ENCODE results near the gene KLHL10.

The KLHL10 gene

GRCh38 chr17:41816637-41817320, 20.8 kb upstream of the KLHL10 start:
- peaks cover 28% of the 10 kb centered on the region for H3K4me1 ChIP-seq (ENCODE audit: control insufficient read depth, insufficient read depth, low read depth, low read length)
- no peak overlapping the region for H2BK5ac ChIP-seq (ENCODE audit: low read depth, low read length, poor library complexity, severe bottlenecking)
- H3K18ac ChIP-seq (ENCODE audit: low read depth in 1 of 2, low read length in 2 of 2): no peak overlapping the region
- no peak overlapping the region for H4K8ac ChIP-seq (ENCODE audit: low read length)
- no peak overlapping the region for H2BK12ac ChIP-seq (ENCODE audit: low read length in 2 of 2)
- peaks cover 39 to 49% of the 10 kb centered on the region in 2 experiments for H3K36me3 ChIP-seq (ENCODE audit: control insufficient read depth in 1 of 2, insufficient read depth in 2 of 2, low read depth in 1 of 2, low read length in 2 of 2)
- no peak overlapping the region for H3K9ac ChIP-seq (ENCODE audit: low read length)
- H2AK5ac ChIP-seq (ENCODE audit: low read length, severe bottlenecking): no peak overlapping the region
- H3K23ac ChIP-seq (ENCODE audit: low read length in 2 of 2): no peak overlapping the region
- no peak overlapping the region for H3K4me3 ChIP-seq (ENCODE audit: insufficient read depth in 1 of 2, low read depth in 1 of 2, low read length in 2 of 2)
- H2BK15ac ChIP-seq (ENCODE audit: low read depth, poor library complexity, severe bottlenecking): no peak overlapping the region
- H3K14ac ChIP-seq (ENCODE audit: low read length in 2 of 2): no peak overlapping the region
- WGBS: 97% methylated on average over 22 of the region's 23 CpGs
- no peak for DNase-seq
- H2AFZ ChIP-seq (ENCODE audit: low read depth, low read length): no peak overlapping the region
- H2BK120ac ChIP-seq (ENCODE audit: low read depth, low read length): no peak overlapping the region
- H3K4me2 ChIP-seq (ENCODE audit: low read length, poor library complexity, severe bottlenecking): no peak overlapping the region
- H3K9me3 ChIP-seq (ENCODE audit: control insufficient read depth, low read length): no peaks in the 10 kb centered on the region
- H3K27ac ChIP-seq (ENCODE audit: low read length, poor library complexity, severe bottlenecking): no peak overlapping the region
- H3K27me3 ChIP-seq (ENCODE audit: control insufficient read depth in 1 of 2, insufficient read depth in 1 of 2, low read length in 2 of 2): no peaks in the 10 kb centered on the region
- no peak overlapping the region for H4K91ac ChIP-seq (ENCODE audit: low read length)
- H3K79me1 ChIP-seq (replicated peaks; ENCODE audit: low read length, poor library complexity, severe bottlenecking): peaks cover 28% of the 10 kb centered on the region
- no peak overlapping the region for H3K4ac ChIP-seq (ENCODE audit: low read depth in 1 of 2, low read length in 2 of 2)

GRCh38 chr17:41818024-41818423, 19.6 kb upstream of the KLHL10 start:
- Histone ChIP-seq H3K27ac (ENCODE audit: low read length, poor library complexity, severe bottlenecking) (no peak overlapping the region), H2BK120ac (ENCODE audit: low read depth, low read length) (no peak overlapping the region), H3K9ac (ENCODE audit: low read length) (no peak overlapping the region), H4K91ac (ENCODE audit: low read length) (no peak overlapping the region), H3K9me3 (ENCODE audit: control insufficient read depth, low read length) (no peaks in the 10 kb centered on the region), H3K14ac (ENCODE audit: low read length in 2 of 2) (no peak overlapping the region), H2BK5ac (ENCODE audit: low read depth, low read length, poor library complexity, severe bottlenecking) (no peak overlapping the region), H2AFZ (ENCODE audit: low read depth, low read length) (no peak overlapping the region), H3K18ac (ENCODE audit: low read depth in 1 of 2, low read length in 2 of 2) (no peak overlapping the region), H3K79me1 (replicated peaks; ENCODE audit: low read length, poor library complexity, severe bottlenecking) (peaks cover 28% of the 10 kb centered on the region), H3K23ac (ENCODE audit: low read length in 2 of 2) (no peak overlapping the region), H3K4me2 (ENCODE audit: low read length, poor library complexity, severe bottlenecking) (no peak overlapping the region), H3K4me3 (ENCODE audit: insufficient read depth in 1 of 2, low read depth in 1 of 2, low read length in 2 of 2) (no peak overlapping the region), H3K27me3 (ENCODE audit: control insufficient read depth in 1 of 2, insufficient read depth in 1 of 2, low read length in 2 of 2) (no peaks in the 10 kb centered on the region), H4K8ac (ENCODE audit: low read length) (no peak overlapping the region), H3K36me3 (ENCODE audit: control insufficient read depth in 1 of 2, insufficient read depth in 2 of 2, low read depth in 1 of 2, low read length in 2 of 2) (peaks cover 47 to 59% of the 10 kb centered on the region in 2 experiments), H3K4me1 (ENCODE audit: control insufficient read depth, insufficient read depth, low read depth, low read length) (peaks cover 23% of the 10 kb centered on the region), H2BK12ac (ENCODE audit: low read length in 2 of 2) (no peak overlapping the region), H2AK5ac (ENCODE audit: low read length, severe bottlenecking) (no peak overlapping the region), H2BK15ac (ENCODE audit: low read depth, poor library complexity, severe bottlenecking) (no peak overlapping the region), H3K4ac (ENCODE audit: low read depth in 1 of 2, low read length in 2 of 2) (no peak overlapping the region)
- 96% methylated on average over 20 of the region's 20 CpGs for WGBS
- DNase-seq: no peak

GRCh38 chr17:41821776-41822175, 15.8 kb upstream of the KLHL10 start:
- Histone ChIP-seq H3K4me3 (ENCODE audit: insufficient read depth in 1 of 2, low read depth in 1 of 2, low read length in 2 of 2) (no peak overlapping the region), H3K18ac (ENCODE audit: low read depth in 1 of 2, low read length in 2 of 2) (no peak overlapping the region), H3K4me1 (ENCODE audit: control insufficient read depth, insufficient read depth, low read depth, low read length) (peaks cover 12% of the 10 kb centered on the region), H3K27ac (ENCODE audit: low read length, poor library complexity, severe bottlenecking) (no peak overlapping the region), H2AFZ (ENCODE audit: low read depth, low read length) (no peak overlapping the region), H3K27me3 (ENCODE audit: control insufficient read depth in 1 of 2, insufficient read depth in 1 of 2, low read length in 2 of 2) (no peaks in the 10 kb centered on the region), H4K91ac (ENCODE audit: low read length) (no peak overlapping the region), H2BK5ac (ENCODE audit: low read depth, low read length, poor library complexity, severe bottlenecking) (no peak overlapping the region), H3K79me1 (replicated peaks; ENCODE audit: low read length, poor library complexity, severe bottlenecking) (peaks cover 27% of the 10 kb centered on the region), H3K9ac (ENCODE audit: low read length) (no peak overlapping the region), H3K14ac (ENCODE audit: low read length in 2 of 2) (no peak overlapping the region), H3K9me3 (ENCODE audit: control insufficient read depth, low read length) (no peaks in the 10 kb centered on the region), H2BK120ac (ENCODE audit: low read depth, low read length) (no peak overlapping the region), H3K4me2 (ENCODE audit: low read length, poor library complexity, severe bottlenecking) (no peak overlapping the region), H2BK15ac (ENCODE audit: low read depth, poor library complexity, severe bottlenecking) (no peak overlapping the region), H2AK5ac (ENCODE audit: low read length, severe bottlenecking) (no peak overlapping the region), H3K36me3 (ENCODE audit: control insufficient read depth in 1 of 2, insufficient read depth in 2 of 2, low read depth in 1 of 2, low read length in 2 of 2) (peaks cover 51 to 80% of the 10 kb centered on the region in 2 experiments), H3K23ac (ENCODE audit: low read length in 2 of 2) (no peak overlapping the region), H2BK12ac (ENCODE audit: low read length in 2 of 2) (no peak overlapping the region), H4K8ac (ENCODE audit: low read length) (no peak overlapping the region), H3K4ac (ENCODE audit: low read depth in 1 of 2, low read length in 2 of 2) (no peak overlapping the region)
- WGBS: 97% methylated on average over 14 of the region's 14 CpGs
- no peak for DNase-seq

GRCh38 chr17:41822216-41823140, 15.1 kb upstream of the KLHL10 start:
- H3K23ac ChIP-seq (ENCODE audit: low read length in 2 of 2): no peak overlapping the region
- no peak overlapping the region for H3K4ac ChIP-seq (ENCODE audit: low read depth in 1 of 2, low read length in 2 of 2)
- no peak overlapping the region for H3K4me2 ChIP-seq (ENCODE audit: low read length, poor library complexity, severe bottlenecking)

More at GRCh38 chr17:41822216-41823140, 15.1 kb upstream of the KLHL10 start:
- Histone ChIP-seq H4K8ac (ENCODE audit: low read length) (peak overlapping the region; percentile 22), H2AFZ (ENCODE audit: low read depth, low read length) (no peak overlapping the region), H2BK12ac (ENCODE audit: low read length in 2 of 2) (no peak overlapping the region), H2BK15ac (ENCODE audit: low read depth, poor library complexity, severe bottlenecking) (no peak overlapping the region), H3K27me3 (ENCODE audit: control insufficient read depth in 1 of 2, insufficient read depth in 1 of 2, low read length in 2 of 2) (no peaks in the 10 kb centered on the region), H2BK120ac (ENCODE audit: low read depth, low read length) (no peak overlapping the region), H3K9me3 (ENCODE audit: control insufficient read depth, low read length) (no peaks in the 10 kb centered on the region), H3K4me1 (ENCODE audit: control insufficient read depth, insufficient read depth, low read depth, low read length) (peaks cover 8% of the 10 kb centered on the region), H3K9ac (ENCODE audit: low read length) (no peak overlapping the region), H3K36me3 (ENCODE audit: control insufficient read depth in 1 of 2, insufficient read depth in 2 of 2, low read depth in 1 of 2, low read length in 2 of 2) (peaks cover 48 to 78% of the 10 kb centered on the region in 2 experiments), H3K4me3 (ENCODE audit: insufficient read depth in 1 of 2, low read depth in 1 of 2, low read length in 2 of 2) (no peak overlapping the region), H2AK5ac (ENCODE audit: low read length, severe bottlenecking) (no peak overlapping the region), H3K79me1 (replicated peaks; ENCODE audit: low read length, poor library complexity, severe bottlenecking) (peaks cover 22% of the 10 kb centered on the region), H3K27ac (ENCODE audit: low read length, poor library complexity, severe bottlenecking) (no peak overlapping the region), H4K91ac (ENCODE audit: low read length) (no peak overlapping the region), H3K18ac (ENCODE audit: low read depth in 1 of 2, low read length in 2 of 2) (no peak overlapping the region), H2BK5ac (ENCODE audit: low read depth, low read length, poor library complexity, severe bottlenecking) (no peak overlapping the region), H3K14ac (ENCODE audit: low read length in 2 of 2) (no peak overlapping the region)
- WGBS: 96% methylated on average over 11 of the region's 12 CpGs
- no peak for DNase-seq

Measured in mesenchymal stem cell (in vitro differentiated cells and primary cell).